ENCODE data around the gene DKK3.

DKK3 gene

DNA sequence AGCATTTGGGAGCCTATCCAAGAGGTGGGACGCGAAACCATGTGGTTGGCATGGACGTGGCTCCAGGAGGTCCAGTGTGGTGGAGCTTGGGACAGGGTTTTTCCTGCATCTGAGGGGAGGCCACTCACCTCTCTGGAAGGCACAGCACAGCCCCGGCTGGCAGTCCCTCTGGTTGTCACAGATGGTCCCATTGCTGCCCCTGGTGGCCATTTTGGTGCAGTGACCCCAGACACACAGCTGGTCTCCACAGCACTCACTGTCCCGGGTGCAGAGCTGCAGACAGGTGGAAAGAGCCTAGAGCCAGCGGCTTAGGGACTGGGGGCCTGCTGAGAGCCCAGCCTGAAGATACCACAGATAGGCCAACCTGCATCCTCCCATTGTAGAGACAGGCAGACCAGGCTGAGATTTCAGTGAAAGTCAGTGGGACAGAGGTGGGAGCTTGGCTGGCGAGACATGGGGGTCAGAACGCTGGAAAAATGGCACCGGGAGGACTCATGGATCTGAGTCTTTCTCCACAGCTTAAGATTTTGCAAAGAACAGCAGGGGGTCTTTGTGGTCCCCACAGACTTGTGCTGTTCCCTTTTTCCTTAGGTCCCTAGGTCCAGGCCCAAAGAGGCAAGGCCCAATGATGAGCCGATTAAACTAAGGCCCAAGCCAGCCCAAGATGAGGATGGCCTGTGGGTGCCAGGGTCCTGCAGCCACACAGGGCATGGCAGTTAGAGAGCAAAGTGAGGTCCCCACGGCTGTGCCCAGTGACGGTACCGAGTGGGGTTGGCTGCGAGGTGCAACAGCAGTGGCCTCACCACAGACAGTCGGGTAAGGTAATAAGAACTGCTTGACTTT, 41.4 kb downstream of the DKK3 start:
- DNase-seq (ENCODE audit: low read depth), result no peak

DNA sequence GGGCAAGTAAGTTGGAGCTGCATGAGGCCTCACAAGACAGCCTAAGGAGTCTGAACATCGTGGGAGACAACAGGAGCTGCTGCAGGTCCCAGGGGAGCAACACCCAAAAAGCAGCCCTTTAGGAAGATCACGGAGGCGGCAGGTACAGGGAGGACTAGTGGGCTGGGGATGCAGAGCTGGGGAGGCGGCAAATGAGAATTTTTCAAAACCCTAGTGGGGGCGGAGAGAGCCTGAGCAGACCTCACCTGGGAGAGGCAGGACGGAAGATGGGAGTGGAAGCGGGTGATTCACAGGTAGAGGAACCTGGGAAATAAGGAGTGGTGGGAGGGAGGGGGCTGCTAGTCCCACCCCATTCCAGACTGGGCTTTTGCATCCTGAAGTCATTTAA, 42.1 kb downstream of the DKK3 start:
- DNase-seq (ENCODE audit: low read depth), result no peak

DNA sequence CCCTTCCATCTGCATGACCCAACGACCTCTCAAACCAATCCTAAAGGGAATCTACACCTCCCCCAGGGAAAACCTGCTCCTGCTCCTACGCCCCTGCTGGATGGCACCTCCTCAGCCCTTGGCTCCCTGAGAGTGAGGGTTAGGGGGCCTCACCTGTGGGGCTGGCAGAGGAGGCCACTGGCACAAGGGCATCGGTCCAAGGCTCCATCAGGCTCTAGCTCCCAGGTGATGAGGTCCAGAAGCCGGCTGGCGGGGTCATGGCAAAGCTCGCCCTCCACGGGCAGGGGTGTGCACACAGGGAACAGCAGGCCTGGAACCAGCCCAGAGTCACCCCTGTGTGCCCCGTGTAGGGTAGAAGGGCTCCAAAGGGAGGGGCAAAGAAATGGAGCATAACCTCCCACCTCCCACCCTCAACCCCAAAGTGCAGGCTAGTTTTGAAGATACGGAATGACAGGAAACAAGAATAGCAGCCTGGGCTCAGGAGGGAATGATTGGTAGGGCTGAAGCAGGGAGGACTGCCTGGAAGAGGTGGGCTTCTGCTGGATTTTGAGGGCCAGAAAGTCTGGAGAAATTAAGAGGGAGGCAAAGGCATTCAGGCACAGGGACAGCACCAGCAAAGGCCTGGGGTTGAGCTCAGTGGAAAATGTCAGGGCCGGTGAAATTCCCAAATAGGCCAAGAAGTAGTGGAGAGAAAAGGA, 42.6 kb downstream of the DKK3 start:
- DNase-seq (ENCODE audit: low read depth), result no peak

DNA sequence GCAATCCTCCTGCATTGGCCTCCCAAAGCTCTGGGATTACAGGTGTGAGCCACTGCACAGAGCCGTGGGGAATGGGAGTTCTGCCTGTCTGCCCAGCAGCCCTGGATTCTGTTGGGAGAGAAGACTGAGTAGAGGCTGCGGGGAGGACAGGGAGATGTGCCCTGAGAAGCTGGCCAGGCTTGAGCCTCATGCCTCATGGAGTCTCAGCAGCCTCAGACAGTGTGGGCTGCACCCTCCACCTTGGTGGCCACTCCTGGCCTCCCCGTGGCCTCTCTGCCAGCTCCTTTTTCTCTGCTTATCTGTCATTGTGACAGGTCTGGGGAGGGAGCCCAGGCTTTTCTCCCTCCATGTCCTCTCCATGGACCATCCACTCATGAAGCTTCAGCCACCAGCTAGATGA, 43.2 kb downstream of the DKK3 start:
- DNase-seq (ENCODE audit: low read depth), result no peak

DNA sequence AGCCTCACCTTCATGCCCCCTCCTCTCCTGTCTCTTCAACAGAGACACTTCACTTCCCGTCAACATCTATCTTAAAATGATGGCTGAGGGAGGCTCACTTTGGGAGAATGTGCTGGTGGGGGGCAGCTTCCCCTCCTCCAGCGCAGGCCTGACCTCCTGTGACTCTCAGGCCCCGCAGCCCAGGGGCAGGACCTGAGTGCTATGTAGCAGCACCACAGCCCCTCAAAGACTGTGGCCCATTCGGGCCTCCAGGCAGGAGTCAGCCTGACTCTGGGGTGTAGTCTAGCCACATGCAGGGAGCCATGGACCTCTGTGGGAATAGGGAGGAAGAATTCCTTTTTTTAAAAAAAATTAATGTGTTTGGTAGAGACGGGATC, 43.7 kb downstream of the DKK3 start:
- DNase-seq (ENCODE audit: low read depth), result no peak

DNA sequence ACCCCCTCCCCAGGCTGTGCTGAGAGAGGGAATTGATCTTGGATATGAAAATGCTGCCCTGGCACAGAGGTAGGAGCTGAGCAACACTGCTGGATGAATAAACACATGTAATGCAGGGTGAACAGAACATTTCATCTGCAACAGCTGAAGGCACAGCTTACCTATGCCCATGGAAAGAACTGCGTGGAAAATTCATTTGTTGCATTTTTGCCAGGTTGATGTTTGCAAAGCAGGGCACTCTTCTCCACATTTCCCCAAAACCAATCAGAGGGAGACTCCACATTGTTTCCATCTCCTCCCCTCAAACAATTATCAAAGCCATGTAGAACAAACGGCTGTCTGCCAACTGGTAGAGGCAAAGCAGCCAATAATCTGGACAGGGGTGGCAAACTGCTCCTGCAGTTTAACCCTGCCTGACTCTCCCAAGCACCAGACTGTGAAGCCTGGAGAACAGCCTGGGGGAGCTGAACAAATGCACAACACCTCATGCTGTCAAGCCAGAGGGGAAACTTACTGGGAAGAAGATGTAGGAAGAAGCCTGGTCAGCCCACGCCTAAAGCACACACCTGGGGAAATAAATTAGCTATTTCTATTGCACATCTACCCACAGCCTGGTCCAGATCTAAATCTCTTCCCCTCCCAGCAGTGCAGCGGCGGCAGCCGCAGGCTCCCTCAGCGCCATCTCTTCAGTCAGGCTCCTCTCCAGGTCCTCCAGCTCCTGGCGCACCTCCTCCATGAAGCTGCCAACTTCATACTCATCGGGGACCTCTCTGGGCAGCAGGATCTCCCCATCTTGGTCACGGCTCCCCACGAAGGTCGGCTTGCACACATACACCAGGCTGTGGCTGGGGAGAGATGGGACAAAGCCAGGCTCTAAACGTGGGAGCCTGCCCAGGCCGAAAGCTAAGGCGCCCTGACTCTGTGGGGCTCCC, 44.3 kb downstream of the DKK3 start:
- DNase-seq (ENCODE audit: low read depth), result no peak

DNA sequence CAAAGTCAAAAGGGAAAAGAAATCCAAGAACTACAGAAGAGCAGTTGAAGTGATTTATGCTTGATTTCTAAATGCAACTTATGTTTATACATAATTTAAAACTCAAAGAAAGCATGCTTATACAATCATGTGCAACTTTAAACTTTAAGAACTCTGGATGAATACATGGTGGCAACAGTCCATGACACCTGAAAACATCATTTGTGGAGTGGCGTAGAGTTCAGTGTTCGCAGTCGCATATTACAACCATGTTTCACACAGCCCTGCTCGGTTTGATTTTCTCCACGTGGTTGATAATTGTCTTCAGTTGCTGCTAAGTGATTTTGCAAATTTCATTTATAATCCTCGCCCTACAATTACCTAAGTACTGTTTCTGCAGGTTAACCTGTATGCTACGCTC, 45.4 kb downstream of the DKK3 start:
- DNase-seq (ENCODE audit: low read depth), result no peak

DNA sequence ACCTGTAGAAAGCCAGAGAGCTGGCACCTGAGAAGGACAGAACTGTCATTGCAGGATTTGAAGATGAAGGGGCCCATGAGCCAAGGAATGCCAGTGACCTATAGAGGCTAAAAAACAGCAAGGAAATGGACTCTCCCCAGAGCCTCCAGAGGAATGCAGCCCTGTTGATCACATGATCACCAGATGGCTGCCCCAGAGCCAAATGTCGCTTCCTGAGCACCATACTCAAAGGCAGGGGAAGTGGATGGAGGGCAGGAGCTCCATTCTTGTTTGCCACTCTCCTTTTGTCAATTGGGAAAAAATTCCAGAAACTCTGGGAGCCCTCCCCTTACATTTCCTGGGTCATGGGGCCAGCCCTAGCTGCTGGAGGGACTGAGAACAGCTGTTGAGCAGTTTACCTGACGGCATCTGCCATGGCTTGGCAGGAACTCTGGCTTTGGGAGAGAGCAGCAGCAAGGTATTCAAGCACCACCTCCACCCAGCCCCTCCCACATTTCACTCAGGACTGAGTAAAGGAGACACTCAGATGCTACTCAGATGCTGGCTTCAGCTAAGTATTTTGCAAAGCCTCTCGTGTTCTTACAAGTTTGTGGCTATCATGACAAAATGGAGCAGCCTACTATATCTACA, 46.9 kb downstream of the DKK3 start:
- DNase-seq (ENCODE audit: low read depth), result no peak

DNA sequence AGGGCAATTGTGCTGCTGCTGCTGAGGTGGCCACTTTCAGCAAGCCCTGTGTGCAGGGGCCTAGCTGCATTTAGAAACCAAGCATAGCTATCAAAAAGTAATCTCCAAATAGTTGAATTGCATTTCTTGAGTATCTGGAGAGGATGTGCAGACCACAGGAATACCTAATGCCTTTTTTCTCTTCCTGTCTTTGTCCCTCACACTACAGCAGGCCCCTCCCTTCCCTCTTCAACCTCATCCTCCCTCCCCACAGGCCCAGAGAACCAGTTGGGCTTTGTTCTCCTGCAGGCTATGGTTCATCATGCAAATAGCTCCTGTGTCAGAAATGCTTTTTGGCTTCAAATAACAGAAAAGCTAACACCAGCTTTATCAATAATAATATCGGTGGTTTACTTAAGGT, 47.7 kb downstream of the DKK3 start:
- DNase-seq (ENCODE audit: low read depth), result no peak

DNA sequence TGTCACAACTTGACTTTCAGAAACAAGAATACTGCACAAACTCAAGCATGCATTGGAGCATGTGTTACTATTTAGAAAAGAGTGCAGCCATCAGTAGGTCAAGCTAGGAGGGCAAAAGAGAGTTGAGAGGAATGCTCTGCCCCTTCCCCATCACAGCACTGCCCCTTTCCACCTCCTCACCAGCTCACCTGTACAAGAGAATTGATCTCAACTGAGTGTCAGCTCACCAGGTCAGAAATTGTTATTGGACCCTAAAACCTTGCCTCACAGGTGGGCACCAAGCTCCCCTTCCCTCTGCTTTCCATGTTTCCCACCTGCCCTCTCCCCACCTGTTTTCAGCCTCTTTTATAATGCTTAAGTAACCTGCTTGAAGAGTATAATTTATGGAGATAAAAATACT, 48.8 kb downstream of the DKK3 start:
- no peak for DNase-seq (ENCODE audit: low read depth)

DNA sequence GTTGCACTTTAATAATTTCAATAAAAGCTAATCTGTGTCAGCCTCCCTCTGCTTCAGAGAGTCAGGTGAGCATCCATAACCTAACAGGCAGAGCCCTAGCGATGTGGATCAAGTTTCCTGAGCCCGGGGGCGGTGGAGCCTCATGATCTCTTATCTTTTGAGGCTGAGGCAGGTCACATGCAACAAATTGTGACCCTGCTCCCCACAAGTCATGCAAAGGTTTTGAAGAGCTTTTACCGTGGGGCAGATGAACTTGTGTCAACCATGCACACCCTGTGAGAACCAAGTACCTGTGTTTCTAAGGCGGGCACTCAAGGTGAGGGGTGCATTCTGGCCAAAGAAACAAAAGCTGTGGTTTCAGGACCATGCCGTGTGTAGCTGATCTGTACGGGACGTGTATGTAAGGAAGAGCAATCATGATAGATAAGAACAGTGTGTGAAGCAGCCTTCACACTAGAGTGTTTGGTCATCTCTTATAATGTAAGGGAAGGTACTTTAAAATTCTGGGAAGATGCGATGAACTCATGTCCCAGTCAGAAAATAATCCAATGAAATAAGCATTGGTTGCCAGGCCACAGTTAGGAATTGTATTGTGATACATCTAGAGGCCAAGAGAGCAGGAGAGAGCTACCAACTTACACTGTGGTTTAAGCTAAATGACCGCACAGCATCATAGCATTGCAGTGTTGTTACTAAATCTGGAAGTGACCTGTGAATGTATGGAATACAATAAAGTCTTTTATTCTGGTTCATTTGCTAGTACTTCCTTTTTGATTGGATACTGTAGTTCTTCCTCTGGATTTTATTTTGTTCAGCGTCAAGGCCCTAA, 49.8 kb downstream of the DKK3 start:
- no peak for DNase-seq (ENCODE audit: low read depth)

DNA sequence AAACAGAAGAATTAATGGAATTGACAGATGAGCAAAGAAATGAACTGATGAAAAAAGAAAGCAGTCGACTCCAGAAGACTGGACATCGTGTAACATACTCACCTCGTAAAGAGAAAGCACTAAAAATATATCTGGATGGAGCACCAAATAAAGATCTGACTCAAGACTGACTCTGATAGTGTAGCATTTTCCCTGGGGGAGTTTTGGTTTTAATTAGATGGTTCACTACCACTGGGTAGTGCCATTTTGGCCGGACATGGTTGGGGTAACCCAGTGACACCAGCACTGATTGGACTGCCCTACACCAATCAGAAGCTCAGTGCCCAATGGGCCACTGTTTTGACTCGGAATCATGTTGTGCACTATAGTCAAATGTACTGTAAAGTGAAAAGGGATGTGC, 52.4 kb downstream of the DKK3 start:
- no peak for DNase-seq (ENCODE audit: low read depth)

DNA sequence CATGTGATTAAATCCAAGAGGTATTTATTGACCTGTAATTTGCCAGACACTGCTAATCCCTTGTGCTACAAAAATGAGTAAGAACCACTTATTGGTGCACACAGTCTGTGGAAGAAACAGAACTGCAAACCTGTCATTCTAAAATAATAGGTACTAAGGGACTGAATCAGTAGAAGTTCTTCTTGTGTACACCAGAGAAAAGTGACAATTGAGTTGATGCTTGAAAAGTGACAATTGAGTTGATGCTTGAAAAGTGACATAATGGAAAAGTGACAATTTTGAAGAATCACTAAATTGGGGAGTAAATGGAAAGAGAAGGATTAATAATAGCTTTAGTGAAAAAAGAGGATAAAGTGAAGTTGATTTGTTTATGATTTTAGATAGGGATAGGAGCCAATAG, 56.4 kb downstream of the DKK3 start:
- no peak for DNase-seq (ENCODE audit: low read depth)

DNA sequence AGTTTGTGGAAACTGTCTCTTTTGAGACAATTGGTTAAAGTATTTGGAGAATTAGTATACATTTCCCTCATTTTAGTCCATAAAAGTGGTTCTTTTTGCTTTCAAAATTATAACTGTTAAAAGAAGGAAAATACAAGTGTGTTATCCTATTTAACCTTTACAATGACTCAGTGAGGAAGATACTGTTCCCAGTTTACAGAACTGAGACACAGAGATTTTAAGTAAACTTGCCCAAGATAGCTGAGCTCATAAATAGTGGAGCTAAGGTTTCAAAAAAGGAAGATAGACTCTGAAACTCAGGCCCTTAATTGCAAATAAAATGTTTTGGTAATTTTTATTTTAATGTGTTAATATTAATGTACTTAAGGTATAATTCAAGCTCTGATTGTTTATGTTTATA, 58.9 kb downstream of the DKK3 start:
- no peak for DNase-seq (ENCODE audit: low read depth)

DNA sequence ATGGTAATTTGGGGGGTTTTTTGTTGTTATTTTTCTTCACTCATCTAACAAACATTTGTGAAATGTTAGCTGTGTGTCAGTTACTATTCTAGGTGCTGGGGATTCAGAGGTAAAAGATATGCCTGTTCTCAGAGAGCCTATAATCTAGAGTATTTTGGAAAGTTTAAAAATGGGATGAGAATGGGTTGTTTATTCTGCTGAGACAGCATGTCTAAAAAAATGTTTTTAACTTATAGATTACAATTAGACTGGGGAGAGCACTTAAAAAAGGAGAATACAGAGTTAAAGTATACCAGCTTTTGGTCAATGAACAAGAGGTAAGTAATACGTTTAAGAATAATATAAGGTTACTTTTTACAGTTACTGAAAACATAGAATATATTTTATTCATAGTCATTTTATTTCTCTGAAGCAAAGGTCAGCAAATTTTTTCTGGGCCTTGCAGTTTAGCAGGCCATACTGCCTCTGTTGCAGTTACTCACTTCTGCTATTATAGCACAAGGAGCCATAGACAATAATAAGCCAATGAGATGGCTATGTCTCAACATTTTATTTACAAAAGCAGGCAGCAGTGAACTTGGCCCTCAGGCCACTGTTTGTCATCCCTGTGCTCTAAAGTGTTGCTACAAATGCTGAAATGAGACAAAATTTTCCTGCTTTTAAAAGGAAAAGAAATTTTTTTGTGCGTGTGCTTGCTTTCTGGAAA, 60.0 kb downstream of the DKK3 start:
- DNase-seq (ENCODE audit: low read depth), result no peak

DNA sequence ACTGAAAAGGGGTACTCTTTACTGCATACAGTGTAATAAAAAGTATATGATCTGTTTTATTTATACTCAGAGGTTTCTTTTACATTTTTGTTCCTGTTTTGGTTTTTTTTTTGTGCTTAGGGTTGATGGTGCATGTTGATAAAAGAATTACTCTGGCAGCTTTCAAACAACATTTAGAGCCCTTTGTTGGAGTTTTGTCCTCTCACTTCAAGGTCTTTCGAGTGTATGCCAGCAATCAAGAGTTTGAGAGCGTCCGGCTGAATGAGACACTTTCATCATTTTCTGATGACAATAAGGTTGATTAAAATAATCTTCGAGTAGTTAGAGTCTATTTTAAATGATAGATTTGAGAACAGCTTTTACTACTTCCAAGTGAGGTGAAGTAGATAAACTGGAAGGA, 60.6 kb downstream of the DKK3 start:
- DNase-seq (ENCODE audit: low read depth), result no peak

DNA sequence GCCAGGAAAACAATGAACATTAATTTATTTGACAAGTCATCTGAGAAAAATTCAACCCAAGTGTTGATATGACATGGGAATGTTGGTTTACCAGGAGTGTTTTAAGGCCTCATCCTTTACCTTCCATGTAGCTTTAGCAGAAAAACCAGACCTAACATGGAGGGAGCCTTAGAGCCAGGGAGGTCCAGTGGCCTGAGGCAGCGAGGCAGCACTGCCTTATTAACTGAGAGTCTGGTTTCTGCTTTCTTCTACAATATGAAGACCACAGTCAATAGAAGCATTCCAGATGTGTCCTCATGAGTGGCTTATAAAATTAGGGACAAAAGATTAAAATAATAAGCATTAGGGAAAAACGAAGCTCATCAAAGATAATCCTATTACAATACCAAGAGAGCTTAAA, 61.5 kb downstream of the DKK3 start:
- DNase-seq (ENCODE audit: low read depth), result no peak

DNA sequence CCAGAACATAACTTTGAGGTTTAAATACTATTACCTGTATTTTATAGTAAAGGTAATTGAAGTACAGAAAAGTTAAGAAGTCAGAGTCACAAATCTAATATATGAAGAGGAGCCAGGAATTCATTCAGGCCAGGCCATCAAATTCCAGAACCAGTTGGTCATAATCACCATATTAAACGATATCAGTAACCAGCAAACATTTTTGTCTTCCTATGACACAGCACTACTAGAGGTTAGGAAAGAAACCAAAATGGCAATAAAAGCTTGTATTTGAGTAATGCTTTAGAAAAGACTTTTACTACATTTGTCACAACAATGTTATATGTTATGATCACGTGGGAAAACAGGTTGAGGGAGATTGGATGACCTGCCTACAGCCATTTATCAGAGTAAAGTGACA, 62.2 kb downstream of the DKK3 start:
- DNase-seq (ENCODE audit: low read depth), result no peak

DNA sequence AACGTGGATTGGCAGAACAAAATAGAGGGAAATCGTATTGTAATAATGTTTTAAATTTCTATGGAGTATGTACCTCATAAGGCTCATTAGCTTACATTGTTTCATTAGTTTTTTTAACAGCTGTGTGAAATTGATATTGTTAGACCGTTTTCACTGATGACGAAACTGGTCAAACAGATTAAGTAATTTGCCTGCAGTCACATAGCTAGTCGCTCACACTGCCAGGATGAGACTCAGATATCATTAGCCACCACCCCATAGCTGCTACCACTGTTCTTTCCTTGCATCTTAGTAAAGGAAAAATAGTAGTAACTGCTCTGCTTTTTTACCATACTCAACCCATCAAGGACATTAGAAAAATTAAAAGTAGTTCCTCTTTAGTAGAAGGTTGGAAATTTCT, 64.0 kb downstream of the DKK3 start:
- no peak for DNase-seq (ENCODE audit: low read depth)

DNA sequence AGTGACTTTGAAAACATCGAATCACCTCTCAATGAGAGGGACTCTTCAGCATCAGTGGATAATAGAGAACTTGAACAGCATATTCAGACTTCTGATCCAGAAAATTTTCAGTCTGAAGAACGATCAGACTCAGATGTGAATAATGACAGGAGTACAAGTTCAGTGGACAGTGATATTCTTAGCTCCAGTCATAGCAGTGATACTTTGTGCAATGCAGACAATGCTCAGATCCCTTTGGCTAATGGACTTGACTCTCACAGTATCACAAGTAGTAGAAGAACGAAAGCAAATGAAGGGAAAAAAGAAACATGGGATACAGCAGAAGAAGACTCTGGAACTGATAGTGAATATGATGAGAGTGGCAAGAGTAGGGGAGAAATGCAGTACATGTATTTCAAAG, 65.8 kb downstream of the DKK3 start:
- DNase-seq (ENCODE audit: low read depth), result no peak

DNA sequence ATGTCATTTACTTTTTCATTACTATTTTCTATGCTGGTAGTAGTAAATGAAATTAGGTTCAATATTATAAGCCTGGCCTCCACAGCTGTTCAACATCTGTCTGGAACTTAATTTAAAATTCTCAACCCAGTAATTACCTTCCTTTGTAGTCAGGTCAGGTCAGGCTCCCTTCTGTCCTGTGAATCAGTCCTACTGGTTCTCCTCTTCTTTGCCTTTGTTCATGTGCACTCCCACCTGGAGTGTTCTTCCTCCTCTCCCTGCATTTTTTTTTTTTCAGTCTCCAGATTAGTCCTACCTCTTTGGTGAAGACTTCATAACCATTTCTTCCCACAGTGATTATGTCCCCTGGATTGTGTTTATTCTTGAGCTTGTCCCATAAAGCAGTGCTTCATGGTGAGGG, 67.9 kb downstream of the DKK3 start:
- DNase-seq (ENCODE audit: low read depth), result no peak
